HepG2 (cell line): ENCODE results near the gene ECE2. TPM values are rescaled to one million over a fixed set of nuclear protein-coding genes. Genes with fewer than 3 reads are reported as not detected.

Source experiments
- ATAC-seq: fragments of 200-7000 bp; cut with Tn5 transposase; 3 replicates; pipeline ENCODE4 v1.9.1; 2020; ENCODE audit warnings: mild to moderate bottlenecking, moderate library complexity
- BruUV-seq: library from RNA; stranded (reverse); fragments of 400-500 nt; replicated peaks from 2 replicates; lab custom pipeline; 2021; lab: Mats Ljungman, UMichigan
- CTCF ChIA-PET: fragments of 300-600 bp; formaldehyde crosslinking; extraction: SDS; loops from one replicate; lab custom pipeline; 2021; ENCODE audit warnings: low total read pairs, inconsistent platforms, low intra/inter-chr PET ratio; lab: Yijun Ruan, JAX
- POLR2A ChIA-PET: fragments of 350-600 bp; sonication (Branson Sonifier 250); formaldehyde crosslinking; loops from one replicate; lab custom pipeline; 2020; ENCODE audit warnings: antibody characterized with exemption, inconsistent platforms; lab: Yijun Ruan, JAX
- DNase-seq: peaks from one replicate; pipeline ENCODE4 v3.0.0-alpha.2; 2015; ENCODE audit warnings: low spot score
- FAIRE-seq: peaks from 3 replicates; lab custom pipeline; 2011; peaks lifted over from hg19 to GRCh38; lab: Jason Lieb, UNC
- H2AFZ ChIP-seq: one replicate; pipeline ENCODE4 v1.6.1; 2011; ENCODE audit warnings: low read length, inconsistent platforms
- H3K27ac ChIP-seq: fragments of 300-600 bp; 3 replicates; pipeline ENCODE4 v1.8.0; 2011; ENCODE audit warnings: mixed run types, mild to moderate bottlenecking, mixed read lengths, low read length, inconsistent platforms; ENCODE audit not compliant: insufficient read depth; ENCODE audit errors: extremely low read length
- H3K27me3 ChIP-seq, 2 experiments: fragments of 200-600 bp in 1 of 2; 2 replicates in 1 of 2; 3 replicates in 1 of 2; pipeline versions ENCODE4 v1.6.0 to v1.8.0; 2011; ENCODE audit warnings: low read length in 2 of 2, mild to moderate bottlenecking in 2 of 2, moderate library complexity in 2 of 2, inconsistent platforms in 1 of 2; ENCODE audit not compliant: insufficient read depth in 2 of 2, control insufficient read depth in 1 of 2
- H3K36me3 ChIP-seq, 2 experiments: fragments of 200-600 bp in 1 of 2; replicated peaks in 1 of 2; 2 replicates in 1 of 2; 3 replicates in 1 of 2; pipeline versions ENCODE4 v1.5.1 to v1.8.0; 2011; ENCODE audit warnings: low read length in 2 of 2, inconsistent platforms in 1 of 2; ENCODE audit not compliant: insufficient read depth in 2 of 2, control insufficient read depth in 1 of 2
- H3K4me1 ChIP-seq: 2 replicates; pipeline ENCODE4 v1.5.1; 2012; ENCODE audit warnings: low read length, inconsistent platforms; ENCODE audit not compliant: insufficient read depth
- H3K4me2 ChIP-seq: 2 replicates; pipeline ENCODE4 v1.6.0; 2011; ENCODE audit warnings: low read depth, low read length, inconsistent platforms
- H3K4me3 ChIP-seq, 3 experiments: fragments of 200-600 bp in 1 of 3; sonication (generic), shearing (Covaris generic) in 1 of 3; replicated peaks in 1 of 3; 2 replicates each; pipeline ENCODE4 v1.5.1; 2011 to 2016; ENCODE audit warnings: low read length in 3 of 3, inconsistent platforms in 2 of 3, low read depth in 2 of 3, mild to moderate bottlenecking in 2 of 3, control low read depth in 1 of 3, mixed read lengths in 1 of 3; ENCODE audit not compliant: insufficient read depth in 1 of 3
- H3K79me2 ChIP-seq: one replicate; pipeline ENCODE4 v1.6.1; 2011; ENCODE audit warnings: low read length, inconsistent platforms; ENCODE audit not compliant: insufficient read depth
- H3K9ac ChIP-seq: 2 replicates; pipeline ENCODE4 v1.6.0; 2011; ENCODE audit warnings: mild to moderate bottlenecking, low read depth, low read length, inconsistent platforms; ENCODE audit not compliant: insufficient read depth
- H3K9me3 ChIP-seq: 2 replicates; pipeline ENCODE4 v1.5.1; 2012; ENCODE audit warnings: mild to moderate bottlenecking, low read length
- H4K20me1 ChIP-seq: 2 replicates; pipeline ENCODE4 v1.6.0; 2011; ENCODE audit warnings: inconsistent platforms, mild to moderate bottlenecking, low read length, moderate library complexity; ENCODE audit not compliant: insufficient read depth
- ARHGAP35 ChIP-seq: sonication (generic); formaldehyde crosslinking; IDR thresholded peaks from 2 replicates; pipeline ENCODE4 v1.9.0; 2022; ENCODE audit warnings: mild to moderate bottlenecking, inconsistent platforms, moderate library complexity, missing genetic modification reagents, borderline replicate concordance
- GATA4 ChIP-seq: sonication (generic); IDR thresholded peaks from 2 replicates; pipeline ENCODE4 v1.6.1; 2016; ENCODE audit warnings: antibody characterized with exemption, low read depth, borderline replicate concordance
- NFIB ChIP-seq: sonication (generic); formaldehyde crosslinking; IDR thresholded peaks from 2 replicates; pipeline ENCODE4 v1.9.0; 2021; ENCODE audit warnings: missing genetic modification reagents, mild to moderate bottlenecking, borderline replicate concordance
- TMF1 ChIP-seq: sonication (generic); formaldehyde crosslinking; IDR thresholded peaks from 2 replicates; pipeline ENCODE4 v1.8.1; 2022; ENCODE audit warnings: low read depth, missing genetic modification reagents
- ZNF572 ChIP-seq: sonication (generic); formaldehyde crosslinking; IDR thresholded peaks from 2 replicates; pipeline ENCODE4 v1.5.1; 2020; ENCODE audit warnings: mild to moderate bottlenecking, missing genetic modification reagents
- WGBS: methylation state at CpG from one replicate; pipeline ENCODE4 v1.1.6; 2017; ENCODE audit warnings: low lambda C conversion rate; 5-methylcytosine and 5-hydroxymethylcytosine counted together
- in situ Hi-C: cut with HindIII; loops from 2 replicates; pipeline ENCODE4 v1.10.0; 2017; ENCODE audit warnings: low pct_unique_long_range_greater_than_20kb; ENCODE audit not compliant: extremely low pct_ligation_motif_present
- intact Hi-C: fragments of 100-400 bp; cut with micrococcal nuclease; formaldehyde crosslinking; loops from one replicate; pipeline ENCODE4 v1.10.0; 2022; ENCODE audit not compliant: unreplicated experiment
- microRNA counts: library from miRNA; unstranded; fragments of <30 nt; microRNA quantifications from one replicate; lab custom pipeline; 2015
- microRNA-seq: library from miRNA; unstranded; fragments of <30 nt; microRNA quantifications from one replicate; pipeline ENCODE4, GENCODE V29; 2020
- polyA plus RNA-seq, 8 experiments: library from polyadenylated mRNA; depleted of rRNA in 3 of 8; stranded (reverse) in 7 of 8; unstranded in 1 of 8; fragments of >200 nt; fragmentation: Illumina TruSeq in 4 of 8; extraction: Trizol in 4 of 8; gene quantifications; 2 replicates each; pipeline versions ENCODE4 v1.2.1 to v1.2.3, GENCODE V29; 2011 to 2016; ENCODE audit warnings: low read depth in 4 of 8, missing spikeins in 1 of 8, mixed read lengths in 1 of 8; ENCODE audit not compliant: insufficient read depth in 1 of 8
- small RNA-seq, 3 experiments: library from RNA; depleted of rRNA; stranded (forward); fragments of <200 nt; gene quantifications; one replicate each; pipeline ENCODE3, GENCODE V24; 2012; ENCODE audit warnings: low read depth in 2 of 3, low replicate concordance in 1 of 3; ENCODE audit not compliant: insufficient read length in 3 of 3, insufficient read depth in 2 of 3
- total RNA-seq, 5 experiments: library from RNA; depleted of rRNA; stranded (reverse); fragments of >200 nt; fragmentation: Illumina TruSeq; extraction: Trizol; gene quantifications; 2 replicates each; pipeline ENCODE4 v1.2.3, GENCODE V29; 2016; ENCODE audit warnings: low read depth in 1 of 5
- TF ChIP-seq, protein P1 (sequence below): sonication (generic); formaldehyde crosslinking; IDR thresholded peaks from 2 replicates; pipeline ENCODE4 v1.5.0; 2020; ENCODE audit warnings: mild to moderate bottlenecking, missing genetic modification reagents

Gene ECE2
- total and polyA plus RNA-seq, 2 of the 13 experiments (the other 11 are each of a cell fraction or from before 2014, with no cell fraction given), result not detected

DNA sequence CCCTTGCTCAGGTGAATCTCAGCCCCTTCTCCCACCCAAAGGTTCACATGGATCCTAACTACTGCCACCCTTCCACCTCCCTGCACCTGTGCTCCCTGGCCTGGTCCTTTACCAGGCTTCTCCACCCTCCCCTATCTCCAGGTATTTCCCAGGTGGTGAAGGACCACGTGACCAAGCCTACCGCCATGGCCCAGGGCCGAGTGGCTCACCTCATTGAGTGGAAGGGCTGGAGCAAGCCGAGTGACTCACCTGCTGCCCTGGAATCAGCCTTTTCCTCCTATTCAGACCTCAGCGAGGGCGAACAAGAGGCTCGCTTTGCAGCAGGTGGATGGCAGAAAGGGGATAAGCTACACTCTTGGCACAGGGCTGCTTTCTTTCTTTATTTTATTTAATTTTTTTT is 66.1 kb downstream of the ECE2 start:
- in situ Hi-C loops, result no loop called here

More for the DNA sequence above, 66.1 kb downstream of the ECE2 start:
- Histone ChIP-seq H3K9ac (no peak overlapping the region), H3K4me3 (no peak overlapping the region), H3K27ac (no peak overlapping the region), H3K9me3 (no peaks in the 10 kb centered on the region), H3K4me2 (no peak overlapping the region), H2AFZ (no peak overlapping the region), H3K36me3 (peaks cover 4 to 16% of the 10 kb centered on the region in 2 experiments; a peak in 4 of 5 replicates), H3K79me2 (peaks cover 8% of the 10 kb centered on the region), H3K27me3 (no peaks in the 10 kb centered on the region)
- FAIRE-seq (no peak), ATAC-seq (no peak)
- intact Hi-C loops, result no loop called here
- CTCF ChIA-PET, result no interaction called here
- 88% methylated on average over 7 of the region's 7 CpGs for WGBS
- no TSS peak for BruUV-seq
- TF ChIP-seq, protein P1, sequence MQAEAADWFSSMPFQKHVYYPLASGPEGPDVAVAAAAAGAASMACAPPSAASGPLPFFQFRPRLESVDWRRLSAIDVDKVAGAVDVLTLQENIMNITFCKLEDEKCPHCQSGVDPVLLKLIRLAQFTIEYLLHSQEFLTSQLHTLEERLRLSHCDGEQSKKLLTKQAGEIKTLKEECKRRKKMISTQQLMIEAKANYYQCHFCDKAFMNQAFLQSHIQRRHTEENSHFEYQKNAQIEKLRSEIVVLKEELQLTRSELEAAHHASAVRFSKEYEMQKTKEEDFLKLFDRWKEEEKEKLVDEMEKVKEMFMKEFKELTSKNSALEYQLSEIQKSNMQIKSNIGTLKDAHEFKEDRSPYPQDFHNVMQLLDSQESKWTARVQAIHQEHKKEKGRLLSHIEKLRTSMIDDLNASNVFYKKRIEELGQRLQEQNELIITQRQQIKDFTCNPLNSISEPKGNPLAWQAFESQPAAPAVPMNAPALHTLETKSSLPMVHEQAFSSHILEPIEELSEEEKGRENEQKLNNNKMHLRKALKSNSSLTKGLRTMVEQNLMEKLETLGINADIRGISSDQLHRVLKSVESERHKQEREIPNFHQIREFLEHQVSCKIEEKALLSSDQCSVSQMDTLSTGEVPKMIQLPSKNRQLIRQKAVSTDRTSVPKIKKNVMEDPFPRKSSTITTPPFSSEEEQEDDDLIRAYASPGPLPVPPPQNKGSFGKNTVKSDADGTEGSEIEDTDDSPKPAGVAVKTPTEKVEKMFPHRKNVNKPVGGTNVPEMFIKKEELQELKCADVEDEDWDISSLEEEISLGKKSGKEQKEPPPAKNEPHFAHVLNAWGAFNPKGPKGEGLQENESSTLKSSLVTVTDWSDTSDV, result no peak
- TF ChIP-seq ARHGAP35 (CRISPR knock-in tag) (no peak), GATA4 (no peak), TMF1 (no peak), NFIB (no peak), ZNF572 (CRISPR knock-in tag) (no peak)
- TF ChIP-seq, all 625 proteins: peak for 0
- no peak for DNase-seq
- no peaks in the 10 kb centered on the region for H4K20me1 ChIP-seq
- H3K4me1 ChIP-seq, result peaks cover 22% of the 10 kb centered on the region
- POLR2A ChIA-PET, result no interaction called here

MicroRNA genes within 50 kb of the gene (microRNA counts, 767-probe panel; counts per million panel counts)
- microRNA hsa-miR-1224-3p (lab: Ali Mortazavi, UCI), result not detected
- microRNA hsa-miR-1224-5p (lab: Ali Mortazavi, UCI), result not detected

Small RNA genes within 50 kb of the gene (microRNA-seq; reads per million reads assigned to microRNA genes)
- gene MIR1224, result 0.85 reads per million

Small RNA genes within 50 kb of the gene (small RNA-seq; reads per million reads assigned to genes)
- 0 reads per million in 3 experiments for gene MIR1224
- gene SNORD66, result 733 to 8,070 (median 1,204) reads per million in 3 experiments

Other genes starting within 250 kb of the ECE2 start
- gene HTR3D, start 244.3 kb upstream of the ECE2 start, total RNA-seq (2016; rRNA removed; fragmentation: Illumina TruSeq; extraction: Trizol), result not detected in 2 replicates
- gene HTR3D, start 244.3 kb upstream of the ECE2 start, polyA plus RNA-seq (2011; rRNA removed), result not detected in 2 replicates
- not detected in 2 replicates for gene HTR3C, start 223.0 kb upstream of the ECE2 start, total RNA-seq (2016; rRNA removed; fragmentation: Illumina TruSeq; extraction: Trizol)
- gene HTR3C, start 223.0 kb upstream of the ECE2 start, polyA plus RNA-seq (2011; rRNA removed), result not detected in 2 replicates
- gene HTR3E, start 179.0 kb upstream of the ECE2 start, total RNA-seq (2016; rRNA removed; fragmentation: Illumina TruSeq; extraction: Trizol), result not detected in 2 replicates
- gene HTR3E, start 179.0 kb upstream of the ECE2 start, polyA plus RNA-seq (2011; rRNA removed), result not detected in 2 replicates
- 60.2 and 60.3 TPM in 2 replicates for gene EIF2B5, start 140.7 kb upstream of the ECE2 start, total RNA-seq (2016; rRNA removed; fragmentation: Illumina TruSeq; extraction: Trizol)
- 38.4 and 42.2 TPM in 2 replicates for gene EIF2B5, start 140.7 kb upstream of the ECE2 start, polyA plus RNA-seq (2011; rRNA removed)
- 25.4 and 29.0 TPM in 2 replicates for gene DVL3, start 120.6 kb upstream of the ECE2 start, total RNA-seq (2016; rRNA removed; fragmentation: Illumina TruSeq; extraction: Trizol)
- gene DVL3, start 120.6 kb upstream of the ECE2 start, polyA plus RNA-seq (2011; rRNA removed), result 36.1 and 42.9 TPM in 2 replicates
- 124 and 126 TPM in 2 replicates for gene AP2M1, start 101.2 kb upstream of the ECE2 start, total RNA-seq (2016; rRNA removed; fragmentation: Illumina TruSeq; extraction: Trizol)
- gene AP2M1, start 101.2 kb upstream of the ECE2 start, polyA plus RNA-seq (2011; rRNA removed), result 146 and 189 TPM in 2 replicates
- gene ABCF3, start 89.8 kb upstream of the ECE2 start, total RNA-seq (2016; rRNA removed; fragmentation: Illumina TruSeq; extraction: Trizol), result 32.7 and 38.8 TPM in 2 replicates
- gene ABCF3, start 89.8 kb upstream of the ECE2 start, polyA plus RNA-seq (2011; rRNA removed), result 46.5 and 48.2 TPM in 2 replicates
- 0.04 TPM in 1 of 2 replicates, not detected in the other for gene VWA5B2, start 46.4 kb upstream of the ECE2 start, total RNA-seq (2016; rRNA removed; fragmentation: Illumina TruSeq; extraction: Trizol)
- gene VWA5B2, start 46.4 kb upstream of the ECE2 start, polyA plus RNA-seq (2011; rRNA removed), result 0.03 and 0.04 TPM in 2 replicates
- gene ALG3, start 27.1 kb upstream of the ECE2 start, total RNA-seq (2016; rRNA removed; fragmentation: Illumina TruSeq; extraction: Trizol), result 28.8 and 46.6 TPM in 2 replicates
- gene ALG3, start 27.1 kb upstream of the ECE2 start, polyA plus RNA-seq (2011; rRNA removed), result 57.1 and 63.2 TPM in 2 replicates
- gene EEF1AKMT4, start 26.4 kb upstream of the ECE2 start, total RNA-seq (2016; rRNA removed; fragmentation: Illumina TruSeq; extraction: Trizol), result 13.1 and 16.4 TPM in 2 replicates
- 14.6 and 15.8 TPM in 2 replicates for gene EEF1AKMT4, start 26.4 kb upstream of the ECE2 start, polyA plus RNA-seq (2011; rRNA removed)
- 0.27 TPM in 1 of 2 replicates, not detected in the other for gene CAMK2N2, start 14.5 kb upstream of the ECE2 start, total RNA-seq (2016; rRNA removed; fragmentation: Illumina TruSeq; extraction: Trizol)
- gene CAMK2N2, start 14.5 kb upstream of the ECE2 start, polyA plus RNA-seq (2011; rRNA removed), result 0.04 and 0.12 TPM in 2 replicates
- 200 and 312 TPM in 2 replicates for gene PSMD2, start 23.2 kb downstream of the ECE2 start, total RNA-seq (2016; rRNA removed; fragmentation: Illumina TruSeq; extraction: Trizol)
- 125 and 152 TPM in 2 replicates for gene PSMD2, start 23.2 kb downstream of the ECE2 start, polyA plus RNA-seq (2011; rRNA removed)
- 213 and 244 TPM in 2 replicates for gene EIF4G1, start 38.6 kb downstream of the ECE2 start, total RNA-seq (2016; rRNA removed; fragmentation: Illumina TruSeq; extraction: Trizol)
- 208 and 228 TPM in 2 replicates for gene EIF4G1, start 38.6 kb downstream of the ECE2 start, polyA plus RNA-seq (2011; rRNA removed)
- 7.4 and 9.3 TPM in 2 replicates for gene FAM131A, start 61.6 kb downstream of the ECE2 start, total RNA-seq (2016; rRNA removed; fragmentation: Illumina TruSeq; extraction: Trizol)
- 9.2 and 14.1 TPM in 2 replicates for gene FAM131A, start 61.6 kb downstream of the ECE2 start, polyA plus RNA-seq (2011; rRNA removed)
- 5.2 and 13.5 TPM in 2 replicates for gene CLCN2, start 85.6 kb downstream of the ECE2 start, total RNA-seq (2016; rRNA removed; fragmentation: Illumina TruSeq; extraction: Trizol)
- 11.4 and 14.3 TPM in 2 replicates for gene CLCN2, start 85.6 kb downstream of the ECE2 start, polyA plus RNA-seq (2011; rRNA removed)
- 109 and 118 TPM in 2 replicates for gene POLR2H, start 85.7 kb downstream of the ECE2 start, total RNA-seq (2016; rRNA removed; fragmentation: Illumina TruSeq; extraction: Trizol)
- 165 and 194 TPM in 2 replicates for gene POLR2H, start 85.7 kb downstream of the ECE2 start, polyA plus RNA-seq (2011; rRNA removed)
- gene THPO, start 102.2 kb downstream of the ECE2 start, total RNA-seq (2016; rRNA removed; fragmentation: Illumina TruSeq; extraction: Trizol), result 2.8 and 2.9 TPM in 2 replicates
- 4.7 and 4.8 TPM in 2 replicates for gene THPO, start 102.2 kb downstream of the ECE2 start, polyA plus RNA-seq (2011; rRNA removed)
- 3.4 and 22.2 TPM in 2 replicates for gene CHRD, start 104.0 kb downstream of the ECE2 start, total RNA-seq (2016; rRNA removed; fragmentation: Illumina TruSeq; extraction: Trizol)
- 35.2 and 59.2 TPM in 2 replicates for gene CHRD, start 104.0 kb downstream of the ECE2 start, polyA plus RNA-seq (2011; rRNA removed)